H1 (cell line): ENCODE measurements around the gene MBTPS1.

Source experiments
- ATF3 ChIP-seq: IDR thresholded peaks from 2 replicates; pipeline ENCODE4 v1.6.1; 2011; ENCODE audit warnings: low read depth, mild to moderate bottlenecking, low read length; ENCODE audit not compliant: insufficient read depth
- EP300 ChIP-seq, 2 experiments: IDR thresholded peaks; 1 replicate in 1 of 2; 2 replicates in 1 of 2; pipeline ENCODE4 v1.6.1; 2011 to 2012; ENCODE audit warnings: low read depth in 2 of 2, low read length in 2 of 2, mild to moderate bottlenecking in 2 of 2, borderline replicate concordance in 1 of 2, inconsistent platforms in 1 of 2, moderate library complexity in 1 of 2
- POLR2A ChIP-seq, 2 experiments: IDR thresholded peaks; 1 replicate in 1 of 2; 2 replicates in 1 of 2; pipeline ENCODE4 v1.6.1; 2011; ENCODE audit warnings: low read depth in 2 of 2, low read length in 2 of 2, mild to moderate bottlenecking in 2 of 2; ENCODE audit errors: control extremely low read depth in 1 of 2

- TF ChIP-seq ATF3: no peak
- TF ChIP-seq POLR2A (IDR thresholded peaks at IDR 0.05; ENCODE audit: control extremely low read depth in 1 of 2, low read depth in 2 of 2, low read length in 2 of 2): no peak
- TF ChIP-seq EP300 (IDR thresholded peaks at IDR 0.05; ENCODE audit: borderline replicate concordance in 1 of 2, low read depth in 2 of 2, low read length in 2 of 2): no peak
Observed at GRCh38 chr16:84029297-84030047, 87.3 kb downstream of the MBTPS1 start.
